GM21825 (cell line): ENCODE data around the gene DOLPP1.

ENCODE experiments used
- ATAC-seq: cut with Tn5 transposase; IDR thresholded peaks from one replicate; pipeline ENCODE4 v1.9.1; 2021; ENCODE audit warnings: mild to moderate bottlenecking, moderate library complexity; ENCODE audit not compliant: unreplicated experiment

Gene DOLPP1

DNA sequence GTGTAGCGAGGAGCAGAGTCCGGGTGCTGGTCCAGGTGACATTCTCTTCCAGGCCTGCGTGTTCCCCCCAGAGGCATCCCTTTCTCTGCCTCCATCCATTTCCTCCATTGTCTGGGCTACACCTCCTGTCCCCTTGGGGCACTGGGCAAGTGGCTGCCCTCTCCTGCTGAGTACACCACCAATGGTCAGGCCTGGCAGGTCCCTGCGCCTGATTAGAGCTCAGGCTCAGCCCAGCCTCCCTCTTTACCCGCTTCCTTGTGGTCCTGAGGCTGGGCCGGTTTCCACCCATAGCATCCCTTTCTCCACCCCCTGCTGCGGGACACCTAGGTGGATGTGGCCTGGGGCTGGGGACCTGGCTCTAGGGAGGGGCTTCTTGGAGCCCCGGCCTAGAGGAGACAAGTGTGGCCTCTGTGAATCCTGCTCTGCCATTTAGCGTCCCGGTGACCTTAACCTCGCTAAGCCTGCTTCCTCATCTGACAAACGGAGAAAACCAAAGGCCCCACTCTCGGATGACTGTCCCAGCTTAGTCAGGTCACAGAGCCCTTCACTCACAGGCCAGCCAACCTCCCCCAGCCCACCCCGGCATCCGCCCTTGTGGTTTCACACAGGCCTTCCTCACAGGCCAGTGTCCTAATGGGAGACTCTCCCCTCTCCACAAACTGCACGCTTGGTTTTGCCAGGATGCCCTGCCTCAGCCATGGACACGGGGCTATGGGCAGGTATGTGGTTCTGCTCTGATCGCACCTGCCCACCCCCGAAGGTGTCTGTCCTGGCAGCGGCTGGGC is 12.9 kb downstream of the DOLPP1 start:
- no peak for ATAC-seq

DNA sequence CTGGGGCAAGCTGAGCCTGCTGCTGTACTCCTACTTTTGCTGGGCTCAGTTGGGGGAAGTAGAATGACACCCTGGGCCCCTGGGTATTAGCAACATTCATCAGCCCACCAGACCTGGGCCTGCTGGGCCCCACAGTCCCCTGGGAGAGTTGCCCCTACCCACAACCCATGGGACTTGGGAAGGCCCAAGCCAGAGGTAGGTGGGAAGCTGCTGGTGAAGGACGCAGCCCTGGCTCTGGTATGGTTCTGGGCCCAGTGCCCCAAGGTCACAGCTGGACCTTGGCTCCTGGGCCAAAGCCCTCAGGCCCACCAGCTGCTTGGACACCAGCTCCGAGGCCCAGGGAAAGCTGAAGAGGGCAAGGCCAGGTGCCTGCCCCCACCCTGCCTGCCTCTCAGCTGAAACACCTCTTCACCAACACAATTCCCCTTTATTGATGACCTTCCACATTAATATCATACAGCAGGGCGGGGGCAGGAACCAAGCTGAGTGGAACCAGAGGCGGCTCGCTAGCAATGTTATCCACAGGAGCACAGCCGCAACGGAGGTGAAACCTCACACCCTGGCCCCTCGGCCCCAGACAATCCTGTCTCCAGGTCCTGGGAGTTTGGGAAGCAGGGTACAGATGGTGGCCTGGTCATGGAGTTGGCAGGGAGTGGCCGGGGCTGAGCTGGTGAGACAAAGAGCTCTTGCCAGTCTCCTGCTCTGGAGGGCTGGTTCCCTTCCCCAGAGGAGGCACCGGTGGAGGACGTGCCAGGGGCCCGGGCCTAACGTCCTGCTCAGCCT is 13.7 kb downstream of the DOLPP1 start:
- ATAC-seq, result no peak

DNA sequence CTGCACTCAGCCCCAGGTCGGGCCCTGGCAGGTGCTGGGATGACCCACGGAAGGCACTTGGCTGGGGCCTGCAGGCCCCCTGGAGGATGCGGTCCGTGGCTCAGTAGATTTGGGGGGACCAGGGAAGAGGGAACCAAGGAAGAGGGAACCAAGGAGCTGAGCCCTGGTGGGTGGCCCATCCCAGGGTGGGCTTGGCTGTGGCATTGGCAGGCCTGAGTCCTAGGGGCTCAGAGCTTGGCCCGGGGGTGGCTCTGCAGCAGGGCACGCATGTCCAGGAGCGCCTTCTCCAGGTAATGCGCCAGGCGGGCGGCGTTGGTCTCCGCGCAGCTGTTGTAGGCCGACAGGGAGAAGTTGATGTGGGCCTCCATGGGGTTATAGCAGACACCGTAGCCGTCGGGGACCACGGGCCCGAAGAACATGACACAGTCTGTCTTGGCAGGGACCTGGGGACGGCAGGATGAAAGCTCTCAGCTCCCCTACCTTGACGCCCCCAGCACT is 14.3 kb downstream of the DOLPP1 start:
- ATAC-seq, result no peak

DNA sequence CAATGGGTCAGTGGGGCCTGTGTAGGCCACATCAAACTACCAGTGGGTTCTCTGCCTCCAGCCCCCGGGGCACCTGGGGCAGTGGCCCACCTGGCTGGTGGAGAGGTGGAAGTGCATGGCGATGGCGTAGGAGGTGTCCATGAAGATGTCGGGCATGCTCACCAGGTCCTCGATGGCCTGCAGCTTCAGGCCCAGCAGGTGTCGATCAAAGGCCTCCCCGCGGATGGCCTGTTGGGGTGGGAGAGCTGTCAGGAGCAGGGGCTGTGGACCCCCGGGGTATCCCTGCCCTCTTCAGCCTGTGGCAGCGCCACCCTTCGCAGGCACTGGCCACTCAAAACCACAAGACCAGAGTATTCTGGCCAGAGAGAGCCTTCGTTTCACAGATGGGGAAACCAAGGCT is 15.0 kb downstream of the DOLPP1 start:
- no peak for ATAC-seq

DNA sequence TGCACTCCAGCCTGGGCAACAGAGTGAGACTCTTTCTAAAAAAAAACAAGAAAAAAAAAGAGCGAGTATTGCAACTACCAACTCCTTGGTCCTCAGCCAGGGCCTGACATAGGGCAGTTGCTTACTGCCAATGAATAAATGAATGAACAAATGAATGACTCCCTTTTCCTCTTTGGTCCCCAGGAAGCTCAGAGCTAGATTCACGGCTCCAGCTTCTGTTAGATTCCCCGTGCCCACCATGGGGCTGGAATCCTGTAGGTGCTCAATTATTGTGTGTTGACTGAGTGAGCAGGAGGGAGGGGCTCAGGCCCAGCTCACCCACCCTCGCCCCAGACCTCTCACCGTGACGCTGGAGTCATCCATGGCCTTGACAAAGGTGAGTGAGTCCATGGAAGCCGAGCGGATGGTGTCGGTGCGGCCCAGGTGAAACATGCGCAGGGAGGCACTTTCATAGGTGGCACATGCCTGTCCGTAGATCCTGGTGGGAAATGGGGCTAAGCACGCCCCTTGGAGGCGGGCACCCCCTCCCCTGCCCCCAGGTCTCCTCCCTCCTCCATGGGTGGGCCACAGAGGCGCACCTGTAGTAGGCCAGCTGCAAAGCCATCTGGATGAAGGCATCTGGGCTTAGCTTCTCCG is 16.9 kb downstream of the DOLPP1 start:
- no peak for ATAC-seq

DNA sequence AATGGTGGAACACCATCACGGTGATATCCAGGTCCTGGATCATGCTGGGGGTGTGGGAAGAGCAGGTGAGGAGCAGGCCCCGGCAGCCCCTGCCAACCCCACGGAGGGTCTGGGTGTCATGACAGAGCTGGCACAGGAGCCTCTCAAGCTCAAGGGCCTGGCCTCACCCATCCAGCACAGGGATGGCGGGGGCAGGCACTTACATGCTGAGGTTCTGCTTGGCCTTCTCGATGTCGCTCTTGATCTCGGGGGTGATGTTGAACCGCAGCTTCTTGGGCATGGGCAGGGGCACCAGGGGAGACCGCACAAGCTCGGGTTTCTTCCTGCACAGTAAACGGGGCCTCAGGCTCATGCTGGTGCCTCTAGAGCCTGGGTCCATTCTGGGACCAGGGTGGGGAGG is 17.4 kb downstream of the DOLPP1 start:
- no peak for ATAC-seq

DNA sequence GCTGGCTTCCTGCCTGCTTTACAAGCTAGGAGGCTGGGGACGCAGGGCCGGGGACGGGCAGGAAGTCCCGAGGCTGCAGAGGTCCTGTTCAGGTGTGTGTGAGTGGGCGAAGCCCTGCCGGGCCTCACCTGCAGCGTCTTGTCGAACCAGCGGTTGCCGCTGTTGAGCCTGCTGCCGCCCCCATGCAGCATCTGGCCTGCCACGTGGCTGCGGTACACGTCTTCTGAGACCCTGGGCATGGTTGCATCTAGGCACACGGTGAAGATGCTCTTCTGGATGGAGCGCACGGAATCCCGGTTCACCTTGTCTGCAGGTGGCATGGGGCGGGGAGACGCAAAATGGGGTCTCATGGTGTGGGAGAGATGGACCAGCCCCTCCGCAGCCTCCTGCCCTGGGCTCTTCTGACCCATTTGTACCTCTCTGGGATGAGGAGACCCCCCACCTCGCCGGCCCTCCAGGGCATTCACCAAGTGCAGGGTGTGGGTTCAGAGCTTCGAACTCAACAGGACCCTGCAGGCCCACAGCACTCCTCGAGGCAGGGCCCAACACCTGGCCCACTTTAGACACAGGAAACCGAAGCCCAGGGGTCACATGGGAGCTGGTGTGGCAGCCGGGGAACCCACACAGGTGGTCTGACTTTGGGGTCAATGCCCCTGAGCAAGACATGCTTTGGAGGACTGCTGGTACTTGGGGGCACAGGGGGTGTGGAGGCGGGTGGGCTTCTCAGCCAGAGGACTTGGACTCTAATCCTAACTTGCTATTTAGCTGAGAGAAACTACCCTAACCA is 19.7 kb downstream of the DOLPP1 start:
- ATAC-seq, result no peak

DNA sequence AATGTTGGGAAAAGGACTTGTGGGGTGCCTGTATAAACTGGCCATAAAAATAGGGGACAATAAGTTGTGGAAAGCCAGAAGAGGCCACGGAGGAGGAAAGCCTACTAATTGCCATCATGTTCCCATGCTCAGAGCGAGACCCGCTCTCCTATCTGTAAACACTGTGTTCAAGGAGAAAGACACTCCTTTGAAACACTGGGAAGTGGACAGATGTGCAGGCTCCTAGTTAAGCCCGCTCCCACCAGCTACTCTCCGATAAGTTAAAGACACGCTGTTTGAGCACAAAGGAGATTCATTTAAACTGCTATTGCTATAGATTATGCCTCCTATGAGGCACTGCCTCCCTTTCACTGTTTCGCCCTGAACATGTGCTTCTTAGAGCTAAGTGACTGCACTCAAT is 20.4 kb downstream of the DOLPP1 start:
- ATAC-seq, result no peak

DNA sequence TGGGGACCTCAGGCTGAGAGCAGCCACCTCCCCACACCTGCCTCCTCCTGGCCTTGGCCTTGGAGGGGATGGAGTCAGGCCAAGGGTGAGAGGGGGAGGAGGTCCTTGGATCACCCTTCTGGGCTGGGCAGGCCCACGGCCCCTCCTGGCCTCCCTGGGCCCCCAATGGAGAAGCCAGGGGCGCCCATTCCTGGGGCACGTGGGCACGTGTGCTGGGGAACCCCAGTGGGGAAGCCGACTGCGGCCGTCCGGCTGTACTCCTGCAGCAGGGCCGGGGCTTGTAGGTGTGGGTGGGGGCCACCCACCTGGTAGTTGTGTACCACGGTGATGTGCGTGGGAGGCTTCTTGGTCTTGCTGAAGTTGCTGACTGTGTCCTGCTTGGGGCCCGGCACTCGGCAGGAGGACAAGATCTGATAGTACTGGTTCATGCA is 21.2 kb downstream of the DOLPP1 start:
- no peak for ATAC-seq

DNA sequence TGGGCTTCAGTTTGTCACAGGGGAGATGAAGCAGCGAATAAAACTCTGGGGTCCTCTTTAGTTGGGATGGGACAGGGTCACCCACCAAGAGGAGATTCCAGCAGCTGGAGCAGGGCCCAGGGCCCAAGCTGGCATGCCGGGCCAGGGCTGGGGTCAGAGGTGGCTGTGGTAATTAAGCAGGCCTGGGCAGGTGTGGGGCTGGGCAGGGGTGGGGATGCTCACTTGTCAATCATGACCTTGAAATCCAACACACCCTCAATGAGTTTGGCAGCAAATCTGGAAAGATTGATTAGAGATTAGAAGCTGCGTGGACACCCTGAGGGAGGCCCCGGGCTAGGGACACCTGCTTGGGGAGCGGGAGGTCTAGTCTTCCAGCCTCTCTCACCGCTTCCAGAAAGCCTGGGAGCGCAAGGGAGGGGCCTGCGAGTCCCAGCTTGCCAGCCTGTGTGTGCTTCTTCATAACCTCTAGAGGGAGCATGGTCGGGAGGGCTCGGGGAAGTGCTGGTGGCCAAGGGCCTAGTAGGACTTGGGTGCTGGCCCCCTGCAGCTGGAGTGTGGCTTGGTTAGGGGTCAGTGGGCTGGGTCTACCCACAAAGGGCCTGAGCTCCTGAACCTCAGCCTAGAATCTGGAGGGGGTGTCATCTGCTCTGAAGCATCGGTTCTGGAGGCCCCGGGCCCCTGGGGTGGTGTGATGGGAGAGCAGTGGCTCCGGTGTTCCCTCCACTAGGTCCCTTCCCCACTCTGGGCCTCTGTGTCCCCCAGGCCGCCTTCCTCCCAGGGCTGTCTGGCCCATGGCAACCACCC is 22.1 kb downstream of the DOLPP1 start:
- no peak for ATAC-seq

DNA sequence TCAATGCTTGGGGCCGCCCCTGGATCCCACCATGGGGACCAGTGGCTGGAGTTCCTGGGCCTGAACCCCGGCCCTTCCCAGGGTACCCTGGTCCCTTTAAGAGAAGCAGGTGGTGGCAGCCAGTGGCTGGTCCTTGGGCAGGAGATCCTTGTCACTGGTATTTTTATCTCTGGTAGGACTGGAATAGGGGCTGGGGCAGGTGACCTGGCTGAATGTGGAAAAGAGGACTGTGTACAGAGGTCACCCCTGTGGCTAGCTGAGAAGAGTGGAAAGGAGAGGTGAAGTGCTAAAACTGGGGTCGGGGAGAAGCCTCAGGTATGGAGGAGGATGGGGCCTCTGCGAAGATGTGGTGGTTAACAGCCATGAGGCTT is 22.7 kb downstream of the DOLPP1 start:
- ATAC-seq, result no peak

DNA sequence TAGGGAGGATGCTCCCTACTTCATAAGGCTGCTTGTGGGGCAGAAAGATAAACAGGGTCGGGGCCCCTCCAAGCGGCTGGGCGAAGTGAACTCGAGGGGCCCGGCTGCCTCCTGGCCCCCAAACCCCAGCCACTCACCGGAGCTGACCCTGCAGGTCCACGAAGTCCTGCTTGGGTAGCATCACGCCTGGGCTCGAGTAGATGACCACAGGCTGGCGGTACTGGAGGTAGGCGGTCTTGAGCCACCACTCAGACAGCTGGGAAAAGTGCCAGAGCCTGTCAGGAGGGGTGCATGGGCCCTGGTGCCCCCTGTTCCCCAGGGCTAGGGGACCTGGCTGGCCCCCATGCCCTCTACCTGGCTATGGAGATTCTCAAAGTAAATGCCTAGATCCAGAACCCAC is 23.1 kb downstream of the DOLPP1 start:
- no peak for ATAC-seq

DNA sequence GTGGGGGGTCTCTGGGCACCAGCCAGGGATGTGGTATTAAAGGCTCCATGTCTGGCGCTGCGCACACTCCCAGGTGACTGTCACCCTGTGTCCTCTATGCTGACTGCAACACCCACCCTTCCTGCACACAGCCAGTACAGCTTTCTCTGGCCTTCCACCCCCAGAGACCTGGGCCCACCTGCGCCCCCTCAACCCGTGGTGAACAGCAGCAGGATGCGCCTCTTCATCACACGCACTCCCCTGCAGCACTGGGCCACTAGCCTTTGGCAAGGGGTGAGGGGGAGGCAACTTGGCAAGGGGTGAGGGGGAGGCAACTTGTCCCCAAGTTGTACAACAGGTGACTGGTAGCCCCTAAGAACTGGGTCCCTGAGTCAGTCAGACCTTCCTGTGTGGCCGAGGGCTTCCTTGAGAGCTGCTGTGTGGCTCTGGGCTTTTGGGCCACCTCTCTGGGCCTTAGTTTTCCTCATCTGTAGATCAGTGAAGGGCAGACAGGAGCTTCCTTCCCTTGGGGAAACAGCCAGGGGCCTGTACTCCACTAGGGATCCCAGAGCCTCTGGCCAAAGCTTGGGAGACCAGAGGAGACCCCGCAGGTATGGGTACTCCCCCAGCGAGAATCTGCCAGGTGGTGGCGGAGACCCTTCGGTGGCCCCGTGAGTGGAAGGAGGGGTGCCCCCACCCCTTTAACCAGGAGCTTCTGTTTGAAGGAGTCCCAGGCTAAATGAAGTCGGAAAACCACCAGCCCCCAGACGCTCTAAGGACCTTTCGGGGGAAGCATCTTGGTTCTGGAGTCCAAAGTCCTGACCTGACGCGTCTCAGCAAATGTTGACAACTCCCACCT is 25.2 kb downstream of the DOLPP1 start:
- no peak for ATAC-seq

DNA sequence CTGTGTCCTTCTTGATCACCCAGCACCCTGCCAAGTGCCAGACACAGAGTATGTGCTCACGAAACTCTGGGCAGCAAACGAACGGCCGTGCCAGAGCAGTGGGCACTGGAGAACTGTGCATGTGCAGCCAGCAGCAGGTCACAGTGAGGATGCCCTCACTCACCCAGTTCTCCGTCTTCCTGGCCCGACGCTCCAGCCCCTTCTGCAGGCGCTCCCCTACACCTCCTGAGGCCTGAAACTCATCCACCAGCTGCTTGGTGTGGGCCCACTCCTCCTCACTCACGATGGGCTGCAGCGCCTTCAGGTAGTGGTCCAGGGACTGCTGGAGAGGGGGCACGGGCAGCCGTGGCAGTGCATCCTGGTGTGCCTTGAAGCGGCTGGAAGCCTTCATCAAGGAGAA is 26.7 kb downstream of the DOLPP1 start:
- ATAC-seq, result no peak

DNA sequence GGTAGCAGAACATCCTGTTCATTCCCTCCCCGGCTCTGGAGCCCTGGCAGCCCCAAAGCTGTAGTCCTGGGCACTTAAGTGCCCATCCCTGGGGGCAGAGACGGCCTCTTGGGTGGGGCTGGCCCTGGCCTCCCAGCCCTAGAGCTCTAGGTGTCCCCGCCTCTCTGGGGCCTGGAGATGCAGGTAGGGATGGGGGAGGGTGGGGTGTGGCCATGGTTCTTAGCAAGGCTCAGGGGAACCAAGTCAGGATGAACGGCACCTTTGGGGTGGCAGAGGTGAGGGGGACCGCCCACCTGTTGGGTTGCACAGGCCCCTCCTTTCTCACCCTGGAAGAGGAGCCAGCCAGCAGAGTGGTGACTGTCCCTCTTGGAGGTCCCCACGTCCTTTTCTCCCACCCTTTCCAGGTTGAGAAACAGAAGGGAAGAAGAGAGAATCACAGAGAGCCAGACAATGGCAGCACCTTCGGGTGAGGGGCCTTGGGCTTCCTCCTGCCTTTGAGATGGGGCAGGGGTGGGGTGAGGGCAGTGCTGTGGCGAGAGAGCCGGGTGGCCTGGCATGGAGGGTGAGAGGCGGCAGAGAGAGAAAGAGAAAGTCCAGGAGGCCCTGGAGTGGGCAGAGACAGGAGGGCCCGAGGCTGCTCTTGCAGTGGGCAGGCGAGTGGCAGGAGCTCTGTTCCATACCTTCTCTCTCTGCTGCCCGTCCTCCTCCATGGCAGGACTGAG is 27.3 kb downstream of the DOLPP1 start:
- ATAC-seq, result no peak

DNA sequence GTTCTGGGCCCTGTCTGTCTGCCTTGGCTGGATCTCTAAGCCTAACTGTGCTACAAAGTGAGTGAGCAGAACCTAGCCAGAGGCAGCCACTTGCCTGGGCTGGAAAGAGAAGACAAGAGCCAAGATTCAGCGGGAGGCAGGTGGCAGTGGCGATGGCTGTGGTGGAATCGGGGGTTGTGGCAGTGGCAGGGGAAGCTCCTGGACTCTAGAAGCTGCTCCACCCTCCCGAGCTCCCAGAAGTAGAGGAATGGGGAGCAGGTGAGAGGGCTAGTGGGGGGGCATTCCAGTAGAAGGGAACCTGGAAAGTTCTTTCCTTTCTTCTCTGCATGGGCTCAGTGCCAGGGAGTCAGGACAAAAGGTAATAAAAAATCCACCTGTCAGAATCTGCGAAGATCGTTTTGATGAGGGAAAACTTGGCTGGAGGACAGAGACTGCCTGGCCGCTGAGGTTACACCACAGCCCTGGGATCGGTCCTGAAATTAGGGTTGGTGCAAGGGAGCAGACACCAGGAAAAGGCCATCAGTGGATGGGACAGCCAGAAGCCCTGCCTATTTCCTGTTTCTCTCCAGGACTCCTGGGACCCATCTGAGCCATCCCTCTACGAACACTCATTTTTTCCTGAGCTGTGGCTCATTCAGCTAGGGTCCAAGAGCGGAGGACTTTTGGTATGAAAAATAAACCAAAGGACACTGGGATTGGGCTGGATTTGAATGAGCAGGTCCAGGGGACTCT is 28.1 kb downstream of the DOLPP1 start:
- ATAC-seq, result no peak

DNA sequence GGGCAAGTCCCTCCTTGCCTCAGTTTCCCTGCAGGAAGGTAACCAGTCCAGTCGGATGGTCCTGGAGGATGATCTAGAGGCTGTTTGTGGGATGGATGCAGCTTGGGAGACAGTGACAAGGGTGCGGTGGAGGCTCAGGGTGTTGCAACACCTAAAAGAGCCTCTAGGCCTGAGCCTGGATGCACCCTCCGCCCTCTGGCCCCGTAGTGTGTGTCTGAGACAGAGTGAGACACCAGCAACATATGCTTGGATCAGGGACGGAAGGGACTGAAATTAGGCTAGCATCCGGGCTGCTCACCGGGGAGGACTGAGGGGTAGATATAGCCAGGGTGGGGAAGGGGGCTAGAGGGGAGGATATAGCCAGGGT is 28.6 kb downstream of the DOLPP1 start:
- no peak for ATAC-seq
